Adrenal gland (tissue), 12 donors: ENCODE results near the gene MTHFD2L. TPM values are rescaled to one million over a fixed set of nuclear protein-coding genes. Genes with fewer than 3 reads are reported as not detected.

Experiments
- DNase-seq, 7 donors: peaks; one replicate each; pipeline ENCODE4 v3.0.0-alpha.2; 2019 to 2020
- H3K27ac ChIP-seq, 5 donors: fragments of 200-600 bp; sonication (generic) in 4 of 5; 1 replicate in 3 of 5; 2 replicates in 2 of 5; pipeline versions ENCODE4 v1.5.1 to v1.8.0; 2016 to 2020; ENCODE audit warnings: mild to moderate bottlenecking in 1 of 5
- H3K27me3 ChIP-seq: fragments of 200-600 bp; 2 replicates; pipeline ENCODE4 v1.8.0; 2021
- H3K36me3 ChIP-seq, 2 donors: fragments of 200-600 bp; replicated peaks in 1 of 2; 1 replicate in 1 of 2; 2 replicates in 1 of 2; pipeline versions ENCODE4 v1.5.1 to v1.8.0; 2018 to 2022
- H3K4me1 ChIP-seq, 2 donors: fragments of 200-600 bp; replicated peaks in 1 of 2; 1 replicate in 1 of 2; 2 replicates in 1 of 2; pipeline versions ENCODE4 v1.5.1 to v1.8.0; 2018 to 2021
- H3K4me3 ChIP-seq, 4 donors: fragments of 200-600 bp; sonication (generic) in 3 of 4; one replicate each; pipeline ENCODE4 v1.5.1; 2016 to 2018
- H3K9me3 ChIP-seq, 3 donors: fragments of 200-600 bp; sonication (generic) in 1 of 3; replicated peaks in 1 of 3; 1 replicate in 2 of 3; 2 replicates in 1 of 3; pipeline versions ENCODE4 v1.5.1 to v1.8.0; 2016 to 2021
- POLR2A ChIP-seq, 2 donors: fragments of 450-650 bp; IDR thresholded peaks; one replicate each; pipeline ENCODE4 v1.6.1; 2017; ENCODE audit warnings: antibody characterized with exemption in 2 of 2, mild to moderate bottlenecking in 2 of 2, moderate library complexity in 1 of 2
- WGBS, 4 donors: extraction: QIAGEN DNeasy Blood & Tissue Kit in 2 of 4; methylation state at CpG; one replicate each; pipeline versions ENCODE4 v1.1.5 to v1.1.7; 2013 to 2017; 5-methylcytosine and 5-hydroxymethylcytosine counted together
- intact Hi-C, 2 donors: fragments of 100-400 bp; cut with DNase I; formaldehyde crosslinking; loops; one replicate each; pipeline versions ENCODE4 v1.14.1 to v1.15.0; 2022 to 2023
- polyA plus RNA-seq, 3 donors: library from polyadenylated mRNA; stranded (reverse); fragments of 200-250 nt in 2 of 3; fragments of 350-450 nt in 1 of 3; fragmentation: Illumina TruSeq in 1 of 3; extraction: RNeasy Lipid Tissue Mini Kit (QIAGEN cat#74804) in 1 of 3; gene quantifications; one replicate each; pipeline ENCODE4 v1.2.3, GENCODE V29; 2013 to 2014
- total RNA-seq, 9 donors: library from RNA; depleted of rRNA in 4 of 9; stranded (reverse); fragments of >200 nt in 4 of 9; fragments of 120-200 nt in 1 of 9; fragmentation: NEBNext Ultra II Directional in 1 of 9; extraction: Animal tissue kit (Norgen Biotek cat#: 25700) in 1 of 9; gene quantifications; one replicate each; pipeline versions ENCODE4 v1.1.0 to v1.2.4, GENCODE V29; 2013 to 2023
- TF ChIP-seq, protein P1 (sequence below), 6 experiments: fragments of 450-650 bp in 4 of 6; fragments of 200-600 bp in 2 of 6; sonication (generic) in 1 of 6; IDR thresholded peaks; 1 replicate in 5 of 6; 2 replicates in 1 of 6; pipeline versions ENCODE4 v1.5.1 to v1.8.0; 2016 to 2021; ENCODE audit warnings: antibody characterized with exemption in 6 of 6, mild to moderate bottlenecking in 2 of 6, moderate library complexity in 1 of 6
- donor health status: healthy with polysubstance abuse.
- donor health status: Bipolar disorder and iron deficiency.
- donor health status: DM: yes; HTN: yes; CAD: no.
- donor health status: DM: no; HTN: no; CAD: no.
- donor health status: DM: no; HTN: no; CAD: no.
- donor health status: DM: yes; HTN: yes; CAD: no.

Gene MTHFD2L
- total and polyA plus RNA-seq, 12 donors = 9.8 to 38.2 (median 15.9) TPM

GRCh38 chr4:74244049-74244448 lies 86.1 kb downstream of the MTHFD2L start:
- H3K27me3 ChIP-seq = no peaks in the 10 kb centered on the region
- TF ChIP-seq, protein P1, sequence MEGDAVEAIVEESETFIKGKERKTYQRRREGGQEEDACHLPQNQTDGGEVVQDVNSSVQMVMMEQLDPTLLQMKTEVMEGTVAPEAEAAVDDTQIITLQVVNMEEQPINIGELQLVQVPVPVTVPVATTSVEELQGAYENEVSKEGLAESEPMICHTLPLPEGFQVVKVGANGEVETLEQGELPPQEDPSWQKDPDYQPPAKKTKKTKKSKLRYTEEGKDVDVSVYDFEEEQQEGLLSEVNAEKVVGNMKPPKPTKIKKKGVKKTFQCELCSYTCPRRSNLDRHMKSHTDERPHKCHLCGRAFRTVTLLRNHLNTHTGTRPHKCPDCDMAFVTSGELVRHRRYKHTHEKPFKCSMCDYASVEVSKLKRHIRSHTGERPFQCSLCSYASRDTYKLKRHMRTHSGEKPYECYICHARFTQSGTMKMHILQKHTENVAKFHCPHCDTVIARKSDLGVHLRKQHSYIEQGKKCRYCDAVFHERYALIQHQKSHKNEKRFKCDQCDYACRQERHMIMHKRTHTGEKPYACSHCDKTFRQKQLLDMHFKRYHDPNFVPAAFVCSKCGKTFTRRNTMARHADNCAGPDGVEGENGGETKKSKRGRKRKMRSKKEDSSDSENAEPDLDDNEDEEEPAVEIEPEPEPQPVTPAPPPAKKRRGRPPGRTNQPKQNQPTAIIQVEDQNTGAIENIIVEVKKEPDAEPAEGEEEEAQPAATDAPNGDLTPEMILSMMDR (IDR thresholded peaks at IDR 0.05) = no peak
- no peak for TF ChIP-seq POLR2A (IDR thresholded peaks at IDR 0.05)
- H3K27ac ChIP-seq = no peak overlapping the region
- H3K4me1 ChIP-seq = no peaks in the 10 kb centered on the region
- no peak for DNase-seq
- H3K4me3 ChIP-seq = no peak overlapping the region
- H3K36me3 ChIP-seq = no peaks in the 10 kb centered on the region
- intact Hi-C loops = no loop called here
- H3K9me3 ChIP-seq = no peaks in the 10 kb centered on the region

DNA sequence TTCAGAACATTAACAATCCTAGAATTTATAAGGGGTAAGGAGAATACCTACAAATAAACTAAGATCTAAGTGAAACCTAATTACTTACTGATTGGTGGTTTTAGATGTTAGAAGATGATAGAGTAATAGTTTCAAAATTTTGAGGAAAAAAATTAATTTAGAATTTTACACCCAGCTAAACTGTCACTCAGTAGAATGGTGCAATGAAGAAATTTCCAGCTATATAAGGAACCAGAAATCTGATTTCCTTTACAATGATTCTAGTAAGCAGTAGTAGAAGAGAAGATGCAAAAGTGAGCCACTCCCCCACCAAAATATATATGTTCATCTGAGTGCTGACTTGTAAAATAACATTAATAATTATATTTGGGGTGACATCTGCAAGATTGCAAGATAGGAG lies 95.0 kb downstream of the MTHFD2L start:
- TF ChIP-seq POLR2A (IDR thresholded peaks at IDR 0.05) = no peak
- TF ChIP-seq, protein P1 (IDR thresholded peaks at IDR 0.05) = no peak
- DNase-seq = no peak
- H3K4me1 ChIP-seq = no peaks in the 10 kb centered on the region
- H3K36me3 ChIP-seq = no peaks in the 10 kb centered on the region
- no peaks in the 10 kb centered on the region for H3K27me3 ChIP-seq
- H3K27ac ChIP-seq = no peak overlapping the region
- H3K4me3 ChIP-seq = no peak overlapping the region
- H3K9me3 ChIP-seq = no peaks in the 10 kb centered on the region
- intact Hi-C loops = no loop called here

GRCh38 chr4:74254386-74254785 lies 96.5 kb downstream of the MTHFD2L start:
- no peak overlapping the region for H3K4me3 ChIP-seq
- TF ChIP-seq POLR2A (IDR thresholded peaks at IDR 0.05) = no peak
- TF ChIP-seq, protein P1 (IDR thresholded peaks at IDR 0.05) = no peak
- H3K36me3 ChIP-seq = no peaks in the 10 kb centered on the region
- peaks cover 0 to 7% of the 10 kb centered on the region in 2 donors for H3K4me1 ChIP-seq
- no peak for DNase-seq
- WGBS, 4 donors = 97 to 100% (median 98%) methylated on average over 1 of the region's 1 CpG
- no peak overlapping the region for H3K27ac ChIP-seq
- intact Hi-C loops = no loop called here
- H3K27me3 ChIP-seq = no peaks in the 10 kb centered on the region
- H3K9me3 ChIP-seq = no peaks in the 10 kb centered on the region

DNA sequence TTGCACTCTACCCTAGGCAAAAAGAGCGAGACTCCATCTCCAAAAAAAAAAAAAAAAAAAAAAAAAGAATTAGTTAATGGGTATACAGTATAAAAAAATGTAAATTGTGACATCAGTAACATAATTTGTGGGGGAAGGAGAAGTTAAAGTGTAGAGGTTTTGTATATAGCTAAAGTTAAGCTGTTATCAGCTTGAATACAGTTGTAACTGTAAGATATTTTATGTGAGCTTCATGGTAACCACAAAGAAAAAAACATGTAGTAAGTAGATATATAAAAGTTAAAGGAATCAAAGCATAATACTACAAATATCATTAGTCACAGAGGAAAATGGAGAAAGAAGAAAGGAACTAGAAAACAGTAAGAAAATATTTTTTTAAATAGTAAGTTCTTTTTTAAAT lies 97.2 kb downstream of the MTHFD2L start:
- intact Hi-C loops = no loop called here
- Histone ChIP-seq H3K36me3 (no peaks in the 10 kb centered on the region), H3K9me3 (no peaks in the 10 kb centered on the region), H3K27ac (no peak overlapping the region), H3K4me3 (no peak overlapping the region), H3K27me3 (no peaks in the 10 kb centered on the region), H3K4me1 (peaks cover 0 to 7% of the 10 kb centered on the region in 2 donors)
- 79 to 100% (median 95%) methylated on average over 1 of the region's 1 CpG for WGBS, 4 donors
- no peak for DNase-seq
- TF ChIP-seq, protein P1 (IDR thresholded peaks at IDR 0.05) = no peak
- no peak for TF ChIP-seq POLR2A (IDR thresholded peaks at IDR 0.05)
